Body of pancreas (tissue), 4 donors: ENCODE results near the gene TRIM24. TPM values are rescaled to one million over a fixed set of nuclear protein-coding genes. Genes with fewer than 3 reads are reported as not detected.
"Not testable (repeated sequence)": the region's sequence is repeated elsewhere in the genome, so short reads cannot be mapped to it uniquely, and the experiment has no call there.

Experiments
- ATAC-seq: fragments of 150-250 bp; one replicate; pipeline ENCODE4 v1.9.1; 2016
- DNase-seq, 4 donors: peaks; one replicate each; pipeline ENCODE4 v3.0.0-alpha.2; 2019
- H3K27ac ChIP-seq, 4 donors: fragments of 200-600 bp; sonication (generic); 1 replicate in 3 of 4; 2 replicates in 1 of 4; pipeline versions ENCODE4 v1.5.1 to v1.6.1; 2016 to 2019; ENCODE audit warnings: mild to moderate bottlenecking in 1 of 4, mixed read lengths in 1 of 4, moderate library complexity in 1 of 4
- H3K27me3 ChIP-seq, 2 donors: fragments of 200-600 bp; sonication (generic); one replicate each; pipeline ENCODE4 v1.6.0; 2016; ENCODE audit warnings: mild to moderate bottlenecking in 1 of 2
- H3K36me3 ChIP-seq, 2 donors: fragments of 200-600 bp; sonication (generic); replicated peaks in 1 of 2; 2 replicates each; pipeline ENCODE4 v1.5.1; 2016; ENCODE audit warnings: low read depth in 2 of 2; ENCODE audit not compliant: insufficient read depth in 1 of 2
- H3K4me1 ChIP-seq: fragments of 200-600 bp; sonication (generic); one replicate; pipeline ENCODE4 v1.6.0; 2016
- H3K4me3 ChIP-seq, 2 donors: fragments of 200-600 bp; sonication (generic); 1 replicate in 1 of 2; 2 replicates in 1 of 2; pipeline ENCODE4 v1.5.1; 2016 to 2019
- H3K9me3 ChIP-seq, 3 donors: fragments of 200-600 bp; sonication (generic); 1 replicate in 2 of 3; 2 replicates in 1 of 3; pipeline ENCODE4 v1.5.1; 2016
- CTCF ChIP-seq, 7 experiments: fragments of 450-650 bp in 4 of 7; fragments of 200-600 bp in 3 of 7; sonication (generic) in 3 of 7; IDR thresholded peaks; one replicate each; pipeline ENCODE4 v1.5.1; 2016 to 2019; ENCODE audit warnings: antibody characterized with exemption in 7 of 7
- POLR2A ChIP-seq, 3 donors: fragments of 450-650 bp; IDR thresholded peaks; one replicate each; pipeline ENCODE4 v1.6.1; 2016; ENCODE audit warnings: antibody characterized with exemption in 3 of 3, mild to moderate bottlenecking in 2 of 3
- WGBS, 2 donors: methylation state at CpG; one replicate each; pipeline ENCODE4 v1.1.5; 2017; 5-methylcytosine and 5-hydroxymethylcytosine counted together
- intact Hi-C: fragments of 100-400 bp; cut with DNase I; formaldehyde crosslinking; loops from one replicate; pipeline ENCODE4 v1.15.1; 2023
- total RNA-seq, 2 donors: library from RNA; depleted of rRNA; stranded (reverse); fragments of >200 nt; gene quantifications; one replicate each; pipeline ENCODE4 v1.1.0, GENCODE V29; 2016

Gene TRIM24
- total RNA-seq, 2 donors from 2014 or later, result 12.2 to 12.5 TPM

GRCh38 chr7:138524259-138524658, 64.2 kb downstream of the TRIM24 start:
- Histone ChIP-seq H3K27ac (no peak overlapping the region), H3K4me3 (no peak overlapping the region), H3K9me3 (peaks cover 0 to 14% (median 0%) of the 10 kb centered on the region in 3 donors), H3K27me3 (no peaks in the 10 kb centered on the region), H3K4me1 (no peaks in the 10 kb centered on the region), H3K36me3 (peaks cover 4 to 17% of the 10 kb centered on the region in 2 donors)
- ATAC-seq, result no peak
- TF ChIP-seq POLR2A (IDR thresholded peaks at IDR 0.05) (no peak), CTCF (IDR thresholded peaks at IDR 0.05) (no peak)
- intact Hi-C loops, result no loop called here
- DNase-seq, result no peak
- WGBS, 2 donors, result 97% methylated on average over 2 of the region's 2 CpGs

GRCh38 chr7:138525757-138526156, 65.7 kb downstream of the TRIM24 start:
- Histone ChIP-seq H3K4me3 (no peak overlapping the region), H3K27me3 (no peaks in the 10 kb centered on the region), H3K9me3 (peaks cover 0 to 14% (median 0%) of the 10 kb centered on the region in 3 donors), H3K4me1 (no peaks in the 10 kb centered on the region), H3K27ac (no peak overlapping the region), H3K36me3 (peaks cover 4 to 8% of the 10 kb centered on the region in 2 donors)
- 98 to 99% methylated on average over 3 of the region's 3 CpGs for WGBS, 2 donors
- no peak for ATAC-seq
- intact Hi-C loops, result no loop called here
- no peak for TF ChIP-seq POLR2A (IDR thresholded peaks at IDR 0.05)
- no peak for TF ChIP-seq CTCF (IDR thresholded peaks at IDR 0.05)
- DNase-seq, result no peak

GRCh38 chr7:138527746-138528223, 67.7 kb downstream of the TRIM24 start:
- DNase-seq (no peak), ATAC-seq (no peak)
- intact Hi-C loops, result no loop called here
- no peaks in the 10 kb centered on the region for H3K27me3 ChIP-seq
- TF ChIP-seq POLR2A (IDR thresholded peaks at IDR 0.05) (no peak), CTCF (IDR thresholded peaks at IDR 0.05) (no peak)
- no peaks in the 10 kb centered on the region for H3K4me1 ChIP-seq
- H3K36me3 ChIP-seq, result peaks cover 4% of the 10 kb centered on the region in 2 donors
- no peak overlapping the region for H3K27ac ChIP-seq
- peaks cover 0 to 14% (median 0%) of the 10 kb centered on the region in 3 donors for H3K9me3 ChIP-seq
- no peak overlapping the region for H3K4me3 ChIP-seq
- WGBS, 2 donors, result 87 to 90% methylated on average over 5 of the region's 5 CpGs

GRCh38 chr7:138536833-138537232, 76.8 kb downstream of the TRIM24 start:
- WGBS, 2 donors, result 92 to 97% methylated on average over 14 to 20 of the region's 20 CpGs
- not testable (repeated sequence) for ATAC-seq, DNase-seq

GRCh38 chr7:138538518-138538917, 78.5 kb downstream of the TRIM24 start:
- H3K36me3 ChIP-seq, result peaks cover 0 to 16% of the 10 kb centered on the region in 2 donors
- intact Hi-C loops, result no loop called here
- H3K27me3 ChIP-seq, result no peaks in the 10 kb centered on the region
- ATAC-seq (no peak), DNase-seq (no peak)
- WGBS, 2 donors, result 41 to 58% methylated on average over 2 of the region's 2 CpGs
- TF ChIP-seq CTCF (IDR thresholded peaks at IDR 0.05), result no peak
- no peak for TF ChIP-seq POLR2A (IDR thresholded peaks at IDR 0.05)
- no peak overlapping the region for H3K27ac ChIP-seq
- H3K4me1 ChIP-seq, result no peaks in the 10 kb centered on the region
- no peak overlapping the region for H3K4me3 ChIP-seq
- H3K9me3 ChIP-seq, result peaks cover 0 to 9% (median 0%) of the 10 kb centered on the region in 3 donors

More at GRCh38 chr7:138536833-138537232, 76.8 kb downstream of the TRIM24 start:
- intact Hi-C loops, H3K4me3 ChIP-seq, H3K27ac ChIP-seq, H3K27me3 ChIP-seq, H3K4me1 ChIP-seq, H3K9me3 ChIP-seq: not testable (repeated sequence)
- peaks cover 0 to 16% of the 10 kb centered on the region in 2 donors for H3K36me3 ChIP-seq
